ENCODE results near the gene GABRB3.

- TF ChIP-seq EZH2 (IDR thresholded peaks at IDR 0.05; ENCODE audit: low read length), result no peak
- TF ChIP-seq, protein P1, sequence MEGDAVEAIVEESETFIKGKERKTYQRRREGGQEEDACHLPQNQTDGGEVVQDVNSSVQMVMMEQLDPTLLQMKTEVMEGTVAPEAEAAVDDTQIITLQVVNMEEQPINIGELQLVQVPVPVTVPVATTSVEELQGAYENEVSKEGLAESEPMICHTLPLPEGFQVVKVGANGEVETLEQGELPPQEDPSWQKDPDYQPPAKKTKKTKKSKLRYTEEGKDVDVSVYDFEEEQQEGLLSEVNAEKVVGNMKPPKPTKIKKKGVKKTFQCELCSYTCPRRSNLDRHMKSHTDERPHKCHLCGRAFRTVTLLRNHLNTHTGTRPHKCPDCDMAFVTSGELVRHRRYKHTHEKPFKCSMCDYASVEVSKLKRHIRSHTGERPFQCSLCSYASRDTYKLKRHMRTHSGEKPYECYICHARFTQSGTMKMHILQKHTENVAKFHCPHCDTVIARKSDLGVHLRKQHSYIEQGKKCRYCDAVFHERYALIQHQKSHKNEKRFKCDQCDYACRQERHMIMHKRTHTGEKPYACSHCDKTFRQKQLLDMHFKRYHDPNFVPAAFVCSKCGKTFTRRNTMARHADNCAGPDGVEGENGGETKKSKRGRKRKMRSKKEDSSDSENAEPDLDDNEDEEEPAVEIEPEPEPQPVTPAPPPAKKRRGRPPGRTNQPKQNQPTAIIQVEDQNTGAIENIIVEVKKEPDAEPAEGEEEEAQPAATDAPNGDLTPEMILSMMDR (optimal IDR thresholded peaks at IDR 0.05 in 1 of 3, IDR thresholded peaks at IDR 0.05 in 1 of 3, conservative IDR thresholded peaks at IDR 0.05 in 1 of 3; ENCODE audit: extremely low read depth in 1 of 3, insufficient read depth in 2 of 3, low read length in 3 of 3), result no peak
Observed at GRCh38 chr15:26561130-26561529, 211.7 kb downstream of the GABRB3 start.
